ENCODE data around the gene PIP5K1B. TPM values are rescaled to one million over a fixed set of nuclear protein-coding genes. Genes with fewer than 3 reads are reported as not detected.

Gene PIP5K1B
- total RNA-seq, 1 experiment from 2014 or later: 0.20 TPM

- intact Hi-C loops (cut with micrococcal nuclease): loop anchor here (5.0 kb wide), 1 partner anchor 59 kb away; no protein-coding TSS in a partner anchor
- no peak overlapping the region for H3K27ac ChIP-seq (ENCODE audit: low read depth, low read length)
- no peaks in the 10 kb centered on the region for H3K4me1 ChIP-seq (ENCODE audit: control insufficient read depth in 1 of 2, insufficient read depth in 2 of 2, low read length in 2 of 2)
- DNase-seq (ENCODE audit: low read depth, low spot score) (no peak), ATAC-seq (no peak)
- H3K79me2 ChIP-seq (ENCODE audit: insufficient read depth, low read length): no peaks in the 10 kb centered on the region
- no peak overlapping the region for H3K4me3 ChIP-seq (replicated peaks in 1 of 2; ENCODE audit: low read depth in 1 of 2, low read length in 2 of 2)
- TF ChIP-seq EGR1 (IDR thresholded peaks at IDR 0.05; ENCODE audit: low read depth) (no peak), CBX3 (IDR thresholded peaks at IDR 0.05; ENCODE audit: low read depth) (no peak), ELF1 (IDR thresholded peaks at IDR 0.05; ENCODE audit: borderline replicate concordance, low read depth) (no peak), EZH2 (IDR thresholded peaks at IDR 0.05) (no peak), ZNF274 (IDR thresholded peaks at IDR 0.05; ENCODE audit: low read depth, low read length) (no peak), CEBPB (IDR thresholded peaks at IDR 0.05; ENCODE audit: low read depth) (no peak), POLR2A (IDR thresholded peaks at IDR 0.05; ENCODE audit: borderline replicate concordance, extremely low read depth, insufficient read depth, insufficient read length) (no peak), POLR2AphosphoS5 (IDR thresholded peaks at IDR 0.05; ENCODE audit: low read depth, low read length) (no peak), MAX (IDR thresholded peaks at IDR 0.05) (no peak), EZH2phosphoT487 (IDR thresholded peaks at IDR 0.05; ENCODE audit: borderline replicate concordance) (no peak), SRF (IDR thresholded peaks at IDR 0.05; ENCODE audit: low read depth) (no peak), YY1 (IDR thresholded peaks at IDR 0.05; ENCODE audit: extremely low read depth, insufficient replicate concordance, low read depth, low read length) (no peak), ZBTB33 (IDR thresholded peaks at IDR 0.05; ENCODE audit: extremely low read depth, insufficient replicate concordance, low read length) (no peak), SIN3A (IDR thresholded peaks at IDR 0.05; ENCODE audit: low read depth) (no peak), JUND (IDR thresholded peaks at IDR 0.05) (no peak), RAD21 (IDR thresholded peaks at IDR 0.05; ENCODE audit: low read depth) (no peak)
- TF ChIP-seq, protein P1, sequence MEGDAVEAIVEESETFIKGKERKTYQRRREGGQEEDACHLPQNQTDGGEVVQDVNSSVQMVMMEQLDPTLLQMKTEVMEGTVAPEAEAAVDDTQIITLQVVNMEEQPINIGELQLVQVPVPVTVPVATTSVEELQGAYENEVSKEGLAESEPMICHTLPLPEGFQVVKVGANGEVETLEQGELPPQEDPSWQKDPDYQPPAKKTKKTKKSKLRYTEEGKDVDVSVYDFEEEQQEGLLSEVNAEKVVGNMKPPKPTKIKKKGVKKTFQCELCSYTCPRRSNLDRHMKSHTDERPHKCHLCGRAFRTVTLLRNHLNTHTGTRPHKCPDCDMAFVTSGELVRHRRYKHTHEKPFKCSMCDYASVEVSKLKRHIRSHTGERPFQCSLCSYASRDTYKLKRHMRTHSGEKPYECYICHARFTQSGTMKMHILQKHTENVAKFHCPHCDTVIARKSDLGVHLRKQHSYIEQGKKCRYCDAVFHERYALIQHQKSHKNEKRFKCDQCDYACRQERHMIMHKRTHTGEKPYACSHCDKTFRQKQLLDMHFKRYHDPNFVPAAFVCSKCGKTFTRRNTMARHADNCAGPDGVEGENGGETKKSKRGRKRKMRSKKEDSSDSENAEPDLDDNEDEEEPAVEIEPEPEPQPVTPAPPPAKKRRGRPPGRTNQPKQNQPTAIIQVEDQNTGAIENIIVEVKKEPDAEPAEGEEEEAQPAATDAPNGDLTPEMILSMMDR (IDR thresholded peaks at IDR 0.05 in 2 of 3, conservative IDR thresholded peaks at IDR 0.05 in 1 of 3; ENCODE audit: borderline replicate concordance in 1 of 3, insufficient read depth in 1 of 3, low read depth in 2 of 3, low read length in 2 of 3): no peak
- TF ChIP-seq, protein P2, sequence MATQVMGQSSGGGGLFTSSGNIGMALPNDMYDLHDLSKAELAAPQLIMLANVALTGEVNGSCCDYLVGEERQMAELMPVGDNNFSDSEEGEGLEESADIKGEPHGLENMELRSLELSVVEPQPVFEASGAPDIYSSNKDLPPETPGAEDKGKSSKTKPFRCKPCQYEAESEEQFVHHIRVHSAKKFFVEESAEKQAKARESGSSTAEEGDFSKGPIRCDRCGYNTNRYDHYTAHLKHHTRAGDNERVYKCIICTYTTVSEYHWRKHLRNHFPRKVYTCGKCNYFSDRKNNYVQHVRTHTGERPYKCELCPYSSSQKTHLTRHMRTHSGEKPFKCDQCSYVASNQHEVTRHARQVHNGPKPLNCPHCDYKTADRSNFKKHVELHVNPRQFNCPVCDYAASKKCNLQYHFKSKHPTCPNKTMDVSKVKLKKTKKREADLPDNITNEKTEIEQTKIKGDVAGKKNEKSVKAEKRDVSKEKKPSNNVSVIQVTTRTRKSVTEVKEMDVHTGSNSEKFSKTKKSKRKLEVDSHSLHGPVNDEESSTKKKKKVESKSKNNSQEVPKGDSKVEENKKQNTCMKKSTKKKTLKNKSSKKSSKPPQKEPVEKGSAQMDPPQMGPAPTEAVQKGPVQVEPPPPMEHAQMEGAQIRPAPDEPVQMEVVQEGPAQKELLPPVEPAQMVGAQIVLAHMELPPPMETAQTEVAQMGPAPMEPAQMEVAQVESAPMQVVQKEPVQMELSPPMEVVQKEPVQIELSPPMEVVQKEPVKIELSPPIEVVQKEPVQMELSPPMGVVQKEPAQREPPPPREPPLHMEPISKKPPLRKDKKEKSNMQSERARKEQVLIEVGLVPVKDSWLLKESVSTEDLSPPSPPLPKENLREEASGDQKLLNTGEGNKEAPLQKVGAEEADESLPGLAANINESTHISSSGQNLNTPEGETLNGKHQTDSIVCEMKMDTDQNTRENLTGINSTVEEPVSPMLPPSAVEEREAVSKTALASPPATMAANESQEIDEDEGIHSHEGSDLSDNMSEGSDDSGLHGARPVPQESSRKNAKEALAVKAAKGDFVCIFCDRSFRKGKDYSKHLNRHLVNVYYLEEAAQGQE (IDR thresholded peaks at IDR 0.05; ENCODE audit: low read depth): no peak
- CTCF ChIA-PET: no interaction called here
- H3K9ac ChIP-seq (ENCODE audit: low read length): no peak overlapping the region
- H2AFZ ChIP-seq (ENCODE audit: low read depth, low read length, poor library complexity, severe bottlenecking): no peak overlapping the region
- BruUV-seq (replicated peaks): no TSS peak
- peaks cover 47% of the 10 kb centered on the region for H3K27me3 ChIP-seq (ENCODE audit: insufficient read depth, low read length)
- RAD21 ChIA-PET (ENCODE audit: low non-redundant PET in 1 of 2, low total read pairs in 2 of 2, uncharacterized antibody in 2 of 2, unreplicated experiment in 2 of 2): no interaction called here
- no peaks in the 10 kb centered on the region for H3K36me3 ChIP-seq (ENCODE audit: control insufficient read depth in 1 of 2, insufficient read depth in 2 of 2, low read length in 2 of 2)
- H3K4me2 ChIP-seq (ENCODE audit: low read length): no peak overlapping the region
- H3K9me3 ChIP-seq (ENCODE audit: control insufficient read depth in 1 of 2, insufficient read depth in 1 of 2, low read depth in 1 of 2, low read length in 2 of 2): no peaks in the 10 kb centered on the region
- H4K20me1 ChIP-seq (ENCODE audit: insufficient read depth): no peaks in the 10 kb centered on the region
- no peaks in the 10 kb centered on the region for H3K9me2 ChIP-seq (ENCODE audit: insufficient read depth)
- POLR2A ChIA-PET: no interaction called here
Observed at GRCh38 chr9:68738358-68738757, 33.3 kb downstream of the PIP5K1B start.

Data from HCT116 (cell line).